Trophoblast cell (in vitro differentiated cells and primary cell): ENCODE results near the gene WDR31.
A peak's percentile ranks its signal among the peaks of the same experiment; 100 is the strongest.

ENCODE experiments used
- DNase-seq, 2 donors: peaks; one replicate each; pipeline ENCODE4 v3.0.0-alpha.2; 2016
- H2AFZ ChIP-seq: 2 replicates; pipeline ENCODE4 v1.6.1; 2013; ENCODE audit warnings: low read length, moderate library complexity, mild to moderate bottlenecking; ENCODE audit not compliant: insufficient read depth, poor library complexity
- H2AK5ac ChIP-seq: 2 replicates; pipeline ENCODE4 v1.6.1; 2013; ENCODE audit warnings: mild to moderate bottlenecking, low read length
- H2BK120ac ChIP-seq: 2 replicates; pipeline ENCODE4 v1.6.1; 2013; ENCODE audit warnings: low read length, mild to moderate bottlenecking, moderate library complexity; ENCODE audit not compliant: insufficient read depth, poor library complexity
- H2BK12ac ChIP-seq: 2 replicates; pipeline ENCODE4 v1.6.1; 2013; ENCODE audit warnings: mild to moderate bottlenecking, low read length, moderate library complexity
- H2BK5ac ChIP-seq: 2 replicates; pipeline ENCODE4 v1.6.1; 2013; ENCODE audit warnings: low read length, low read depth, moderate library complexity, mild to moderate bottlenecking; ENCODE audit not compliant: poor library complexity
- H3K14ac ChIP-seq: 2 replicates; pipeline ENCODE4 v1.6.1; 2013; ENCODE audit warnings: mild to moderate bottlenecking, low read length
- H3K18ac ChIP-seq: 2 replicates; pipeline ENCODE4 v1.6.1; 2013; ENCODE audit warnings: mild to moderate bottlenecking, low read length
- H3K23ac ChIP-seq: 2 replicates; pipeline ENCODE4 v1.6.1; 2013; ENCODE audit warnings: low read length
- H3K27ac ChIP-seq: 2 replicates; pipeline ENCODE4 v1.5.1; 2013; ENCODE audit warnings: low read depth, mild to moderate bottlenecking, inconsistent platforms, low read length, moderate library complexity
- H3K27me3 ChIP-seq: 2 replicates; pipeline ENCODE4 v1.6.1; 2013; ENCODE audit warnings: inconsistent platforms, mild to moderate bottlenecking, low read length, moderate library complexity; ENCODE audit not compliant: insufficient read depth
- H3K36me3 ChIP-seq, 2 experiments: 1 replicate in 1 of 2; 2 replicates in 1 of 2; pipeline ENCODE4 v1.6.1; 2013; ENCODE audit warnings: low read length in 2 of 2, mild to moderate bottlenecking in 2 of 2, moderate library complexity in 1 of 2; ENCODE audit not compliant: insufficient read depth in 2 of 2, control insufficient read depth in 1 of 2
- H3K4ac ChIP-seq: 2 replicates; pipeline ENCODE4 v1.6.1; 2013; ENCODE audit warnings: low read depth, mild to moderate bottlenecking, low read length, moderate library complexity
- H3K4me1 ChIP-seq, 2 experiments: 1 replicate in 1 of 2; 2 replicates in 1 of 2; pipeline ENCODE4 v1.6.1; 2013; ENCODE audit warnings: low read length in 2 of 2, mild to moderate bottlenecking in 2 of 2, moderate library complexity in 1 of 2; ENCODE audit not compliant: insufficient read depth in 2 of 2, control insufficient read depth in 1 of 2
- H3K4me2 ChIP-seq: 2 replicates; pipeline ENCODE4 v1.6.1; 2013; ENCODE audit warnings: inconsistent platforms, mild to moderate bottlenecking, low read length, moderate library complexity
- H3K4me3 ChIP-seq: 2 replicates; pipeline ENCODE4 v1.5.1; 2013; ENCODE audit warnings: mild to moderate bottlenecking, low read depth, low read length, inconsistent platforms
- H3K79me1 ChIP-seq: one replicate; pipeline ENCODE4 v1.6.1; 2013; ENCODE audit warnings: low read length
- H3K79me2 ChIP-seq: 2 replicates; pipeline ENCODE4 v1.6.1; 2013; ENCODE audit warnings: low read length, mild to moderate bottlenecking; ENCODE audit not compliant: control insufficient read depth, insufficient read depth, poor library complexity
- H3K9ac ChIP-seq: 2 replicates; pipeline ENCODE4 v1.6.1; 2013; ENCODE audit warnings: mild to moderate bottlenecking, low read length
- H3K9me3 ChIP-seq: 2 replicates; pipeline ENCODE4 v1.6.1; 2013; ENCODE audit warnings: low read depth, mild to moderate bottlenecking, control low read depth, inconsistent platforms, low read length; ENCODE audit not compliant: insufficient read depth
- H4K12ac ChIP-seq: 2 replicates; pipeline ENCODE4 v1.6.1; 2013; ENCODE audit warnings: low read depth, mild to moderate bottlenecking, low read length, moderate library complexity
- H4K8ac ChIP-seq: 2 replicates; pipeline ENCODE4 v1.6.1; 2013; ENCODE audit warnings: low read depth, mild to moderate bottlenecking, low read length, moderate library complexity
- H4K91ac ChIP-seq: one replicate; pipeline ENCODE4 v1.6.1; 2013; ENCODE audit warnings: low read depth, mild to moderate bottlenecking, low read length, moderate library complexity
- WGBS: extraction: QIAGEN DNeasy Blood & Tissue Kit; methylation state at CpG from one replicate; pipeline ENCODE4 v1.1.7; 2013; ENCODE audit warnings: missing lambda C conversion rate; ENCODE audit not compliant: insufficient read length, insufficient coverage; ENCODE audit errors: extremely low coverage; 5-methylcytosine and 5-hydroxymethylcytosine counted together

WDR31 gene

DNA sequence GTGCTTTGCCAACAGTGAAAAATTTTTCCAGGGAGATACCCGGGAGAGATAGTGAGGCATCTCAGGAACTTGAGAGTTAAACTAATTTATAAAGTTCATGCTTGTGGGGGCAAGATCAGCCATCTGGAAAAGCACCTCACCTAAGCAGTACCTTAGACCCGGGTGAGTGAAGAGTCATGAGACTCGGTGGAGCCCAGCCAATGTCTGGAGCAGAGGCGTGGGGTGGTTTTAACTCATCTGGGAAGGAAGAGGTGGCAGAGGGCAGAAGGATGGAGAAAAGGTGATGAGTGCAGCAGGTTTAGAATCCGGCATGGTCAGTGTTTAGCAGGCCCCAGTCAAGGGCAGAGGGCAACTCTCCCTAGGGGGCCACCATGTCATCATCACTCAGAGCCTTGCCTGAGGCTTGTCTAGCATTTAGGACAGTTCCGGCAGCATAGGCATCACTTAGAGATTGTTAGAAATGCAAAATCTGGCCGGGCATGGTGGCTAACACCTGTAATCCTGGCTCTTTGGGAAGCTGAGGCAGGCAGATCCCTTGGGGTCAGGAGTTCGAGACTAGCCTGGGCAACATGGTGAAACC lies 32.6 kb downstream of the WDR31 start:
- Histone ChIP-seq H2BK5ac (no peak overlapping the region), H2AFZ (no peak overlapping the region), H3K79me1 (no peaks in the 10 kb centered on the region), H2AK5ac (no peak overlapping the region), H4K8ac (no peak overlapping the region), H3K9me3 (no peaks in the 10 kb centered on the region), H3K79me2 (no peaks in the 10 kb centered on the region), H3K4me3 (no peak overlapping the region), H3K4me2 (no peak overlapping the region), H3K36me3 (no peaks in the 10 kb centered on the region), H2BK12ac (no peak overlapping the region), H3K27ac (no peak overlapping the region), H3K4me1 (no peaks in the 10 kb centered on the region), H3K14ac (no peak overlapping the region), H4K12ac (no peak overlapping the region), H3K18ac (no peak overlapping the region), H3K9ac (no peak overlapping the region), H3K27me3 (no peaks in the 10 kb centered on the region), H3K23ac (no peak overlapping the region), H2BK120ac (no peak overlapping the region), H4K91ac (no peak overlapping the region), H3K4ac (no peak overlapping the region)
- peak; percentile 42 to 82 for DNase-seq
- WGBS: no CpG with 5 or more reads among the region's 8 CpGs

- no peak overlapping the region for H3K4me2 ChIP-seq
- H3K23ac ChIP-seq: no peak overlapping the region
- H4K12ac ChIP-seq: no peak overlapping the region
- no peaks in the 10 kb centered on the region for H3K79me2 ChIP-seq
- H3K4me1 ChIP-seq: no peaks in the 10 kb centered on the region
- no peak for DNase-seq
- H3K36me3 ChIP-seq: no peaks in the 10 kb centered on the region
- H3K9me3 ChIP-seq: no peaks in the 10 kb centered on the region
- no peak overlapping the region for H2AFZ ChIP-seq
- no peaks in the 10 kb centered on the region for H3K79me1 ChIP-seq
- no peak overlapping the region for H3K18ac ChIP-seq
- no peak overlapping the region for H3K14ac ChIP-seq
- H2AK5ac ChIP-seq: no peak overlapping the region
- no peak overlapping the region for H3K27ac ChIP-seq
- no peak overlapping the region for H2BK5ac ChIP-seq
- no peak overlapping the region for H2BK12ac ChIP-seq
- H3K27me3 ChIP-seq: no peaks in the 10 kb centered on the region
- H3K4ac ChIP-seq: no peak overlapping the region
- no peak overlapping the region for H4K91ac ChIP-seq
- H3K4me3 ChIP-seq: no peak overlapping the region
- no peak overlapping the region for H2BK120ac ChIP-seq
- no peak overlapping the region for H4K8ac ChIP-seq
- WGBS: no CpG with 5 or more reads among the region's 1 CpG
- no peak overlapping the region for H3K9ac ChIP-seq
Measured at GRCh38 chr9:113306566-113306965, 33.5 kb downstream of the WDR31 start.

DNA sequence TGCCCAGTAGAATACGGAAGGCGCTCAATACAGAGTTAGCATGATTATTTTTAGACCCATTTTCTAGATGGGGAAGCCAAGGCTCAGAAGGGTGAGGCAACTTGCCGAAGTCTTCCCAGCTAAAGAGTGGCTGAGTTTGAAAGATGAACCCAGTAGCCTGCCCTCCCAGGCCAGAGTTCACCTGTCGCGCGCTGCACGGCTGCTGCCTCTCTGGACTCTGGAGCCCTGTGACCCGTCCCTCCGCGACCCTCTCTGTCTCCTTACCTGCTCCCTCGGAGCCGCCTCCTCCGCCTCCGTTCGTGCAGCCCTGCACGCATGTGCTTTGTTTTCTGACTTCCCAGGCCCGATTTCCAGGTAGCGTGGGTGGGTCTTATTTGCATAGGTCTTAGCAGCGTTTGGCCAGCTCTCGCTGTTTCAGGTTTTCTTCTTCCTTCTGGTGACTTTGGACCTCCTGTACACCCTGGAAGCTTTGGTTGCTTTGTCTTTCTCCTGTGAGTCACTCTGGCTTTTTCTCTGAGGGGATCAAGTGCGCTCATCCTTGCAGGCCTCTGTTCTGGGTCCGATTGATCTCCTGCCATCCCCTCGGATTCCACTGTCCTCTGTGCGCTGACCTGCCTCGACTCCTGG lies 37.2 kb downstream of the WDR31 start, which contains the start of gene RNF183:
TSS of gene RNF183 (minus strand) at position 585 of the 627 bp plus-strand sequence. CDS start 5,192 bp downstream, outside the sequence.
- no peaks in the 10 kb centered on the region for H3K79me1 ChIP-seq
- H4K12ac ChIP-seq: no peak within 1 kb of the TSS
- H3K27ac ChIP-seq: no peak within 1 kb of the TSS
- H3K4ac ChIP-seq: no peak within 1 kb of the TSS
- H3K9ac ChIP-seq: no peak within 1 kb of the TSS
- H2AFZ ChIP-seq: no peak within 1 kb of the TSS
- H3K23ac ChIP-seq: no peak within 1 kb of the TSS
- DNase-seq: no peak
- H3K4me3 ChIP-seq: no peak within 1 kb of the TSS
- H4K8ac ChIP-seq: no peak within 1 kb of the TSS
- no peak within 1 kb of the TSS for H3K18ac ChIP-seq
- H3K4me2 ChIP-seq: no peak within 1 kb of the TSS
- no peaks in the 10 kb centered on the region for H3K36me3 ChIP-seq
- no peak within 1 kb of the TSS for H2BK120ac ChIP-seq
- H3K79me2 ChIP-seq: no peaks in the 10 kb centered on the region
- no peak within 1 kb of the TSS for H2BK12ac ChIP-seq
- H4K91ac ChIP-seq: no peak within 1 kb of the TSS
- H3K4me1 ChIP-seq: no peaks in the 10 kb centered on the region
- no peaks in the 10 kb centered on the region for H3K27me3 ChIP-seq
- no CpG with 5 or more reads among the region's 25 CpGs for WGBS
- H3K14ac ChIP-seq: no peak within 1 kb of the TSS
- no peak within 1 kb of the TSS for H2AK5ac ChIP-seq
- no peaks in the 10 kb centered on the region for H3K9me3 ChIP-seq
- no peak within 1 kb of the TSS for H2BK5ac ChIP-seq

GRCh38 chr9:113301548-113301947 lies 38.5 kb downstream of the WDR31 start:
- no peak overlapping the region for H4K12ac ChIP-seq
- no peaks in the 10 kb centered on the region for H3K9me3 ChIP-seq
- H4K91ac ChIP-seq: no peak overlapping the region
- no peaks in the 10 kb centered on the region for H3K4me1 ChIP-seq
- H3K9ac ChIP-seq: no peak overlapping the region
- no peak overlapping the region for H2BK5ac ChIP-seq
- no peak overlapping the region for H3K18ac ChIP-seq
- no CpG with 5 or more reads among the region's 8 CpGs for WGBS
- no peak overlapping the region for H2BK120ac ChIP-seq
- H2AFZ ChIP-seq: no peak overlapping the region
- no peak overlapping the region for H4K8ac ChIP-seq
- H3K14ac ChIP-seq: no peak overlapping the region
- H3K23ac ChIP-seq: no peak overlapping the region
- H3K27me3 ChIP-seq: no peaks in the 10 kb centered on the region
- H3K4ac ChIP-seq: no peak overlapping the region
- no peak for DNase-seq
- H3K79me1 ChIP-seq: no peaks in the 10 kb centered on the region
- no peak overlapping the region for H3K4me2 ChIP-seq
- H2BK12ac ChIP-seq: no peak overlapping the region
- no peak overlapping the region for H3K4me3 ChIP-seq
- no peaks in the 10 kb centered on the region for H3K36me3 ChIP-seq
- no peak overlapping the region for H2AK5ac ChIP-seq
- no peak overlapping the region for H3K27ac ChIP-seq
- no peaks in the 10 kb centered on the region for H3K79me2 ChIP-seq
